Small intestine (tissue), 7 donors: Measurements from ENCODE around the gene LDLRAD3. TPM values are rescaled to one million over a fixed set of nuclear protein-coding genes. Genes with fewer than 3 reads are reported as not detected.

Experiments used
- DNase-seq, 2 donors: peaks; one replicate each; pipeline versions ENCODE4 v3.0.0 to v3.0.0-alpha.2; 2013
- FAIRE-seq: peaks from 2 replicates; lab custom pipeline; 2012; peaks lifted over from hg19 to GRCh38; lab: Jason Lieb, UNC
- H3K27ac ChIP-seq, 3 donors: one replicate each; pipeline ENCODE4 v1.5.1; 2013; ENCODE audit warnings: low read length in 2 of 3, mild to moderate bottlenecking in 2 of 3, control low read depth in 1 of 3, inconsistent platforms in 1 of 3, low read depth in 1 of 3, moderate library complexity in 1 of 3
- H3K27me3 ChIP-seq, 3 donors: one replicate each; pipeline ENCODE4 v1.6.1; 2013; ENCODE audit warnings: low read length in 3 of 3, inconsistent platforms in 1 of 3; ENCODE audit not compliant: control insufficient read depth in 3 of 3, insufficient read depth in 3 of 3
- H3K36me3 ChIP-seq, 3 donors: one replicate each; pipeline ENCODE4 v1.6.1; 2013; ENCODE audit warnings: low read length in 3 of 3, inconsistent platforms in 1 of 3, low read depth in 1 of 3, mild to moderate bottlenecking in 1 of 3, moderate library complexity in 1 of 3; ENCODE audit not compliant: control insufficient read depth in 3 of 3, insufficient read depth in 2 of 3
- H3K4me1 ChIP-seq, 3 donors: one replicate each; pipeline ENCODE4 v1.6.1; 2013; ENCODE audit warnings: low read length in 2 of 3, inconsistent platforms in 1 of 3, low read depth in 1 of 3, mild to moderate bottlenecking in 1 of 3, moderate library complexity in 1 of 3; ENCODE audit not compliant: control insufficient read depth in 3 of 3, insufficient read depth in 2 of 3
- H3K4me3 ChIP-seq, 3 donors: one replicate each; pipeline ENCODE4 v1.5.1; 2013; ENCODE audit warnings: low read length in 3 of 3, control low read depth in 1 of 3, inconsistent platforms in 1 of 3, low read depth in 1 of 3, mild to moderate bottlenecking in 1 of 3, moderate library complexity in 1 of 3
- H3K9me3 ChIP-seq, 2 donors: one replicate each; pipeline ENCODE4 v1.6.1; 2013; ENCODE audit warnings: low read depth in 1 of 2, low read length in 1 of 2; ENCODE audit not compliant: control insufficient read depth in 2 of 2, insufficient read depth in 1 of 2
- WGBS, 3 donors: extraction: QIAGEN DNeasy Blood & Tissue Kit; methylation state at CpG; one replicate each; pipeline ENCODE4 v1.1.7; 2013; 5-methylcytosine and 5-hydroxymethylcytosine counted together
- polyA plus RNA-seq, 4 donors: library from polyadenylated mRNA; stranded (reverse) in 3 of 4; unstranded in 1 of 4; fragments of 200-250 nt in 3 of 4; fragments of 120-200 nt in 1 of 4; gene quantifications; one replicate each; pipeline versions ENCODE4 v1.2.1 to v1.2.3, GENCODE V29; 2013
- donor health status: healthy with polysubstance abuse.
- donor health status: control.
- donor health status: control.
- donor health status: Bipolar disorder and iron deficiency.
- donor health status: healthy.

The LDLRAD3 gene
- polyA plus RNA-seq, 4 donors, result 0.22 to 6.9 (median 3.5) TPM

GRCh38 chr11:36118084-36118483 lies 174.2 kb downstream of the LDLRAD3 start:
- no peaks in the 10 kb centered on the region for H3K27me3 ChIP-seq
- no peak overlapping the region for H3K4me3 ChIP-seq
- H3K9me3 ChIP-seq, result peaks cover 0 to 18% of the 10 kb centered on the region in 2 donors
- FAIRE-seq, result no peak
- H3K27ac ChIP-seq, result no peak overlapping the region
- H3K36me3 ChIP-seq, result peaks cover 0 to 16% (median 2%) of the 10 kb centered on the region in 3 donors
- DNase-seq, result no peak
- WGBS, 3 donors, result 82 to 86% (median 82%) methylated on average over 2 of the region's 2 CpGs
- no peaks in the 10 kb centered on the region for H3K4me1 ChIP-seq

DNA sequence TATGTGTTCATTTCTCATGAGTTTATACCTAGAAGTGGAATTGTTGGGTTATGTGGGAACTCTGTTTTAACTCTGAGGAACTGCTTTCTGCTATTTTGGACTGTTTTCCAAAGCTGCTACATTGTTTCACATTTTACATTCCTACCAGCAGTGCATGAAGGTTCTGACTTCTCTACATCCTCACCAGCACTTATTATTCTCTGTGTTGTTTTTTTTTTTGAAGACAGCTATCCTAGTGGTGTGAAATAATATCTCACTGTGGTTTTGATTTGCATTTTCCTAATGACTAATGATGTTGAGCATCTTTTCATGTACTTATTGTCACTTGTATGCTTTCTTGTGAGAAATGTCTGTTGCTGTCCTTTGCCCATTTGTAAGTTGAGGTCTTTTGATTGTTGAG lies 175.4 kb downstream of the LDLRAD3 start:
- Histone ChIP-seq H3K4me3 (no peak overlapping the region), H3K36me3 (peaks cover 0 to 13% (median under 1%) of the 10 kb centered on the region in 3 donors), H3K9me3 (peaks cover 0 to 8% of the 10 kb centered on the region in 2 donors), H3K27ac (no peak overlapping the region), H3K4me1 (peaks cover 0 to 6% (median 0%) of the 10 kb centered on the region in 3 donors), H3K27me3 (no peaks in the 10 kb centered on the region)
- FAIRE-seq, result no peak
- DNase-seq, result no peak

- Histone ChIP-seq H3K9me3 (peaks cover 0 to 3% of the 10 kb centered on the region in 2 donors), H3K27me3 (no peaks in the 10 kb centered on the region), H3K4me1 (peaks cover 0 to 6% (median 0%) of the 10 kb centered on the region in 3 donors), H3K36me3 (peaks cover 0 to 5% (median 0%) of the 10 kb centered on the region in 3 donors), H3K4me3 (no peak overlapping the region), H3K27ac (no peak overlapping the region)
- WGBS, 3 donors, result 72 to 82% (median 81%) methylated on average over 6 of the region's 6 CpGs
- no peak for FAIRE-seq
- no peak for DNase-seq
Measured at GRCh38 chr11:36121054-36121453, 177.2 kb downstream of the LDLRAD3 start.

DNA sequence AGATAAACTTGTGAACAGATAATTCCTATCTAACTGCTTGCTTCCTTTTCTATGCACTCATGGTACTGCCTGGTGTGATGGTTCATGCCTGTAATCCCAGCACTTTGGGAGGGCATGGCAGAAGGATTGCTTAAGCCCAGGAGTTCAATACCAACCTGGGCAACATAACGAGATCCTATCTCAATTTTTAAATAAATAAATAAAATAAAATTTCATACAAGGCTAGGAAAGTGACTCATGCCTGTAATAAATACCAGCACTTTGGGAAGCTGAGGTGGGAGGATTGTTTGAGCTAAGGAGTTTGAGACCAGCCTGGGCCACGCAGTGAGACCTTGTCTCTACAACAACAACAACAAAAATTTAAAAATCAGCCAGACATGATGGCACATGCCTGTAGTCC lies 178.8 kb downstream of the LDLRAD3 start:
- no peak overlapping the region for H3K4me3 ChIP-seq
- H3K27me3 ChIP-seq, result no peaks in the 10 kb centered on the region
- no peak for DNase-seq
- WGBS, 3 donors, result 41 to 60% (median 46%) methylated on average over 2 of the region's 2 CpGs
- H3K27ac ChIP-seq, result no peak overlapping the region
- FAIRE-seq, result no peak
- H3K9me3 ChIP-seq, result peaks cover 0 to 3% of the 10 kb centered on the region in 2 donors
- peaks cover 0 to 6% (median 0%) of the 10 kb centered on the region in 3 donors for H3K4me1 ChIP-seq
- peaks cover 0 to 5% (median 0%) of the 10 kb centered on the region in 3 donors for H3K36me3 ChIP-seq

DNA sequence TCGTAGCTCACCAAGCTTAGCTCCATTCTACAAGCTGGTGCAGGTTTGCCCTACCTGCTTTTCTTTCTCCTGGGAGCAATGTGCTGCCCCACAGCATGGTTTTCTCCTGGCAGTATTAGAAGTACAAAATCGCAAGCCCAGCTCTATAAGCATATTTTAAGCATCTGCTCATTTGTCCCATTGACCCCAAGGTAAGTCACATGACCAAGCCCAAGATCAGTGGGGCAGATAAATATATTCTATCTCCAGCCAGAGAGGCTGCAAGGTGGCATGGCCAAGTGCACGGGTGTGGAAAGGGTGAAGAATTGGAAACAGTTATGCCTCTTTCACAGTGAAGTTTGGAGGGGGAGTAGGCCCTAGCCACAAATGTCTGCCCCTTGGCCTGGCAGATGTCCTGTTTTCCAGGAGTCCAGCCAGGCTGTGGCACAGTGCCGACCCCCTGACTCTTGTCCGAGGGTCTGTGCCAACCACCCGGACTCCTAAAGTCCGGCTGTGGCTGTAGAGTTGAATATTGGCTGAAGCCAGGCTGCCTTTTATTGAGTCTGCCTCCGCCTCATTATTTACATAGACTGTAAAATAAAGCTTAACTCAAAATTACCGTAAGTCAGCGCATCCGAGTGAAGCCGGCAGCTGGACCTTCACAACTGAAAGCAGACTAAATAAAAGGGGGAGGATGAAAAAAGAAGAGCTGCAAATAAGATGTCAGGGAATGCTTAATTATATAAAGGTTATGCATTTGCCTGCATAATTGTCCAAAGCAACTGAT lies 179.7 kb downstream of the LDLRAD3 start:
- Histone ChIP-seq H3K9me3 (peaks cover 0 to 3% of the 10 kb centered on the region in 2 donors), H3K4me1 (peaks cover 0 to 6% (median 0%) of the 10 kb centered on the region in 3 donors), H3K4me3 (no peak overlapping the region), H3K27ac (no peak overlapping the region), H3K27me3 (no peaks in the 10 kb centered on the region), H3K36me3 (peaks cover 0 to 5% (median 0%) of the 10 kb centered on the region in 3 donors)
- WGBS, 3 donors, result 63 to 72% (median 69%) methylated on average over 12 of the region's 12 CpGs
- DNase-seq, result peak; percentile 11 to 15
- FAIRE-seq, result no peak

GRCh38 chr11:36126678-36127077 lies 182.8 kb downstream of the LDLRAD3 start:
- H3K27ac ChIP-seq, result no peak overlapping the region
- H3K4me1 ChIP-seq, result peaks cover 0 to 6% (median 0%) of the 10 kb centered on the region in 3 donors
- no peaks in the 10 kb centered on the region for H3K27me3 ChIP-seq
- 59 to 78% (median 78%) methylated on average over 3 of the region's 3 CpGs for WGBS, 3 donors
- DNase-seq, result no peak
- peaks cover 0 to 5% (median 0%) of the 10 kb centered on the region in 3 donors for H3K36me3 ChIP-seq
- H3K4me3 ChIP-seq, result no peak overlapping the region
- no peak for FAIRE-seq
- H3K9me3 ChIP-seq, result no peaks in the 10 kb centered on the region

- no peak overlapping the region for H3K4me3 ChIP-seq
- H3K27me3 ChIP-seq, result no peaks in the 10 kb centered on the region
- DNase-seq (no peak), FAIRE-seq (no peak)
- H3K27ac ChIP-seq, result no peak overlapping the region
- peaks cover 0 to 3% (median 0%) of the 10 kb centered on the region in 3 donors for H3K36me3 ChIP-seq
- peaks cover 0 to 6% (median 0%) of the 10 kb centered on the region in 3 donors for H3K4me1 ChIP-seq
- no peaks in the 10 kb centered on the region for H3K9me3 ChIP-seq
Measured at GRCh38 chr11:36127550-36127949, 183.7 kb downstream of the LDLRAD3 start.

GRCh38 chr11:36129955-36130354 lies 186.1 kb downstream of the LDLRAD3 start:
- no peak overlapping the region for H3K4me3 ChIP-seq
- H3K27ac ChIP-seq, result no peak overlapping the region
- FAIRE-seq (no peak), DNase-seq (no peak)
- WGBS, 3 donors, result 85 to 97% (median 93%) methylated on average over 6 of the region's 6 CpGs
- peaks cover 0 to 3% (median 0%) of the 10 kb centered on the region in 3 donors for H3K36me3 ChIP-seq
- H3K4me1 ChIP-seq, result no peaks in the 10 kb centered on the region
- no peaks in the 10 kb centered on the region for H3K27me3 ChIP-seq
- H3K9me3 ChIP-seq, result no peaks in the 10 kb centered on the region
